B cell (primary cell): ENCODE measurements around the gene KLRC1. TPM values are rescaled to one million over a fixed set of nuclear protein-coding genes. Genes with fewer than 3 reads are reported as not detected.
"Not testable (repeated sequence)": the region's sequence is repeated elsewhere in the genome, so short reads cannot be mapped to it uniquely, and the experiment has no call there.

ENCODE experiments used
- ATAC-seq: fragments of 200-7000 bp; cut with Tn5 transposase; one replicate; pipeline ENCODE4 v1.10.0; 2021; ENCODE audit warnings: low read depth, mild to moderate bottlenecking, moderate number of reproducible peaks, moderate library complexity
- CTCF ChIA-PET: fragments of 350-600 bp; sonication (Branson Sonifier 250); formaldehyde crosslinking; loops from one replicate; lab custom pipeline; 2021; ENCODE audit warnings: antibody characterized with exemption, inconsistent platforms; lab: Charles Lee
- POLR2A ChIA-PET: fragments of 350-600 bp; sonication (Branson Sonifier 250); formaldehyde crosslinking; loops from one replicate; lab custom pipeline; 2021; ENCODE audit warnings: antibody characterized with exemption; lab: Charles Lee
- DNase-seq: peaks from one replicate; pipeline ENCODE4 v3.0.0; 2013
- H2AFZ ChIP-seq: 2 replicates; pipeline ENCODE4 v1.6.1; 2012; ENCODE audit warnings: mild to moderate bottlenecking, low read depth, low read length; ENCODE audit not compliant: insufficient read depth, poor library complexity, severe bottlenecking
- H3K27ac ChIP-seq, 2 donors: 1 replicate in 1 of 2; 2 replicates in 1 of 2; pipeline ENCODE4 v1.5.1; 2012 to 2013; ENCODE audit warnings: low read length in 2 of 2, mild to moderate bottlenecking in 2 of 2, moderate library complexity in 1 of 2
- H3K27me3 ChIP-seq, 4 experiments: fragments of 200-600 bp in 1 of 4; sonication (generic) in 1 of 4; replicated peaks in 1 of 4; 1 replicate in 2 of 4; 2 replicates in 2 of 4; pipeline versions ENCODE4 v1.6.1 to v1.7.0; 2013 to 2016; ENCODE audit warnings: low read length in 3 of 4, mild to moderate bottlenecking in 2 of 4, mixed read lengths in 1 of 4, moderate library complexity in 1 of 4; ENCODE audit not compliant: insufficient read depth in 4 of 4, control insufficient read depth in 3 of 4; ENCODE audit errors: control extremely low read depth in 1 of 4
- H3K36me3 ChIP-seq, 2 experiments: replicated peaks in 1 of 2; 1 replicate in 1 of 2; 2 replicates in 1 of 2; pipeline versions ENCODE4 v1.6.1 to v1.7.1; 2013; ENCODE audit warnings: low read length in 1 of 2; ENCODE audit not compliant: insufficient read depth in 2 of 2, control insufficient read depth in 1 of 2; ENCODE audit errors: control extremely low read depth in 1 of 2, extremely low read depth in 1 of 2
- H3K4me1 ChIP-seq, 2 donors: fragments of 200-600 bp in 1 of 2; sonication (generic) in 1 of 2; 1 replicate in 1 of 2; 2 replicates in 1 of 2; pipeline versions ENCODE4 v1.5.1 to v1.6.1; 2013 to 2017; ENCODE audit warnings: low read length in 2 of 2; ENCODE audit not compliant: control insufficient read depth in 2 of 2, insufficient read depth in 2 of 2
- H3K4me2 ChIP-seq: replicated peaks from 2 replicates; pipeline ENCODE3; 2012; ENCODE audit warnings: mild to moderate bottlenecking, low read depth, low read length; ENCODE audit not compliant: poor library complexity, severe bottlenecking
- H3K4me3 ChIP-seq, 5 experiments: fragments of 200-600 bp in 1 of 5; sonication (generic) in 1 of 5; 1 replicate in 3 of 5; 2 replicates in 2 of 5; pipeline versions ENCODE4 v1.5.1 to v1.7.0; 2011 to 2016; ENCODE audit warnings: low read length in 4 of 5, mild to moderate bottlenecking in 4 of 5, low read depth in 2 of 5, control low read depth in 1 of 5, moderate library complexity in 1 of 5; ENCODE audit not compliant: insufficient read depth in 1 of 5; ENCODE audit errors: control extremely low read depth in 1 of 5, extremely low read depth in 1 of 5
- H3K79me2 ChIP-seq: fragments of 200-600 bp; sonication (generic); one replicate; pipeline ENCODE4 v1.6.0; 2016; ENCODE audit warnings: low read length; ENCODE audit not compliant: control insufficient read depth, insufficient read depth
- H3K9ac ChIP-seq: fragments of 200-600 bp; sonication (generic); 2 replicates; pipeline ENCODE4 v1.6.1; 2017; ENCODE audit warnings: mild to moderate bottlenecking, low read length, moderate library complexity
- H3K9me3 ChIP-seq, 3 donors: one replicate each; pipeline versions ENCODE4 v1.6.1 to v1.7.1; 2013; ENCODE audit warnings: low read length in 2 of 3; ENCODE audit not compliant: control insufficient read depth in 2 of 3, insufficient read depth in 1 of 3; ENCODE audit errors: control extremely low read depth in 1 of 3
- H4K20me1 ChIP-seq: 2 replicates; pipeline ENCODE4 v1.6.0; 2012; ENCODE audit warnings: mild to moderate bottlenecking, low read length; ENCODE audit not compliant: insufficient read depth, control insufficient read depth, poor library complexity, severe bottlenecking
- H3K27ac Mint-ChIP-seq: one replicate; pipeline ENCODE4 v1.8.0; 2021; ENCODE audit warnings: mixed read lengths
- H3K27me3 Mint-ChIP-seq: one replicate; pipeline ENCODE4 v1.8.0; 2021; ENCODE audit warnings: mixed read lengths
- H3K4me1 Mint-ChIP-seq: one replicate; pipeline ENCODE4 v1.8.0; 2021; ENCODE audit warnings: mixed read lengths
- H3K4me3 Mint-ChIP-seq: one replicate; pipeline ENCODE4 v1.8.0; 2021; ENCODE audit warnings: mixed read lengths
- H3K9me3 Mint-ChIP-seq: one replicate; pipeline ENCODE4 v1.8.0; 2022; ENCODE audit warnings: mixed read lengths; ENCODE audit not compliant: insufficient read depth
- CTCF ChIP-seq: fragments of 200-600 bp; IDR thresholded peaks from one replicate; pipeline ENCODE4 v1.8.0; 2022; ENCODE audit warnings: antibody characterized with exemption, mild to moderate bottlenecking
- EZH2 ChIP-seq: IDR thresholded peaks from 2 replicates; pipeline ENCODE4 v1.6.1; 2012; ENCODE audit warnings: borderline replicate concordance, low read depth, mild to moderate bottlenecking, moderate library complexity, low read length; ENCODE audit not compliant: insufficient read depth, poor library complexity, severe bottlenecking
- WGBS: methylation state at CpG from one replicate; pipeline ENCODE4 v1.1.5; 2013; ENCODE audit warnings: missing lambda C conversion rate; ENCODE audit not compliant: insufficient coverage; 5-methylcytosine and 5-hydroxymethylcytosine counted together
- intact Hi-C: fragments of 100-400 bp; cut with micrococcal nuclease; formaldehyde crosslinking; loops from one replicate; pipeline ENCODE4 v1.10.0; 2022
- polyA plus RNA-seq: library from polyadenylated mRNA; depleted of rRNA; stranded (reverse); fragments of >200 nt; gene quantifications from 2 replicates; pipeline ENCODE4 v1.2.3, GENCODE V29; 2012
- total RNA-seq, 2 donors: library from RNA; stranded (reverse); fragments of 120-200 nt in 1 of 2; gene quantifications; 1 replicate in 1 of 2; 2 replicates in 1 of 2; pipeline versions ENCODE4 v1.2.3 to v1.2.4, GENCODE V29; 2013 to 2022

Gene KLRC1
- total and polyA plus RNA-seq, 2 donors (not counting 1 experiment from before 2014, with no cell fraction given), result not detected

DNA sequence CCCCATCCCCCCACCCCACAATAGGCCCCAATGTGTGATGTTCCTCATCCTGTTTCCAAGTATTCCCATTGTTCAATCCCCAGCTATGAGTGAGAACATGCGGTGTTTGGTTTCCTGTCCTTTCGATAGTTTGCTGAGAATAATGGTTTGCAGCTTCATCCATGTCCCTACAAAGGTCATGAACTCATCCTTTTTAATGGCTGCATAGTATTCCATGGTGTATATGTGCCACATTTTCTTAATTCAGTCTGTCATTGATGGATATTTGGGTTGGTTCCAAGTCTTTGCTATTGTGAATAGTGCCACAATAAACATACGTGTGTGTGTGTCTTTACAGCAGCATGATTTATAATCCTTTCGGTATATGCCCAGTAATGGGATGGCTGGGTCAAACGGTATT, 19.6 kb upstream of the KLRC1 start:
- H2AFZ ChIP-seq, H3K9ac ChIP-seq, H3K9me3 ChIP-seq, DNase-seq, H4K20me1 ChIP-seq, H3K27me3 Mint-ChIP-seq, POLR2A ChIA-PET, H3K27me3 ChIP-seq, H3K4me3 Mint-ChIP-seq, CTCF ChIA-PET, H3K9me3 Mint-ChIP-seq, H3K4me3 ChIP-seq, H3K36me3 ChIP-seq, H3K4me1 Mint-ChIP-seq, H3K79me2 ChIP-seq, H3K27ac ChIP-seq, H3K27ac Mint-ChIP-seq, H3K4me1 ChIP-seq, intact Hi-C loops, ATAC-seq, H3K4me2 ChIP-seq: not testable (repeated sequence)
- no CpG with 5 or more reads among the region's 5 CpGs for WGBS

DNA sequence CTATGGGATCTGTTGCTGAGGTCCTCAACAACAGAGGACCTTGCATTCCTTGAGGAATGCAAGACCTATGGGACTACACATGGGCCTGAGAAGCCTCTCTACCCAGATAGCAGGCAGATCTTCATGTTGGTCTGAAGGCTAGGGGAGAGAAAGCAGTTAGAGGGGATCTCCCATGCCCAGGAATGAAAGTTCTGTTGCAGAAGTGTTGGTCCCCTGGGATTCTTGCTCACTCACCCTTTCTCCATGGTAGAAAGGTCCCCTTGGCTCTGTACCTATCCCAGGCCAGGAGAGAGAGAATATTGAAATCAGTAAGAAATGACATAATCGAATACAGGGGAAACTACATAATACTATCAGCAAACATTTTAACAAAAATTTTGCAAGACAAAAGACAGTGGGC, 16.5 kb upstream of the KLRC1 start:
- no peak for ATAC-seq
- no peaks in the 10 kb centered on the region for H3K9me3 Mint-ChIP-seq

More for the DNA sequence above, 16.5 kb upstream of the KLRC1 start:
- Histone ChIP-seq H3K4me1 (peaks cover 0 to 3% of the 10 kb centered on the region in 2 donors), H3K79me2 (no peaks in the 10 kb centered on the region), H3K9ac (no peak overlapping the region), H3K4me3 (no peak overlapping the region), H2AFZ (no peak overlapping the region), H3K4me2 (no peak overlapping the region), H3K36me3 (no peaks in the 10 kb centered on the region), H3K27me3 (no peaks in the 10 kb centered on the region), H3K9me3 (peaks cover 0 to 3% (median 0%) of the 10 kb centered on the region in 3 donors), H4K20me1 (no peaks in the 10 kb centered on the region), H3K27ac (no peak overlapping the region)
- CTCF ChIA-PET, result no interaction called here
- Mint-ChIP-seq H3K27ac (no peak overlapping the region), H3K27me3 (peaks cover 23% of the 10 kb centered on the region), H3K4me3 (no peak overlapping the region), H3K4me1 (no peaks in the 10 kb centered on the region)
- no CpG with 5 or more reads among the region's 1 CpG for WGBS
- DNase-seq, result peak; percentile 5
- intact Hi-C loops, result no loop called here
- no peak for TF ChIP-seq EZH2
- no peak for TF ChIP-seq CTCF
- POLR2A ChIA-PET, result no interaction called here
